Testis (tissue), 3 donors: ENCODE data around the gene PROK1. TPM values are rescaled to one million over a fixed set of nuclear protein-coding genes. Genes with fewer than 3 reads are reported as not detected.

ENCODE experiments used
- DNase-seq: peaks from one replicate; pipeline ENCODE4 v3.0.0-alpha.2; 2019
- H3K27ac ChIP-seq, 2 donors: fragments of 200-600 bp; sonication (generic); one replicate each; pipeline ENCODE4 v1.5.1; 2019
- H3K27me3 ChIP-seq: fragments of 200-600 bp; sonication (generic); one replicate; pipeline ENCODE4 v1.5.1; 2019
- H3K36me3 ChIP-seq: fragments of 200-600 bp; sonication (generic); one replicate; pipeline ENCODE4 v1.5.1; 2017; ENCODE audit warnings: low read depth; ENCODE audit errors: missing control alignments
- H3K4me1 ChIP-seq: fragments of 200-600 bp; sonication (generic); one replicate; pipeline ENCODE4 v1.5.1; 2019
- H3K4me3 ChIP-seq, 2 donors: fragments of 200-600 bp; sonication (generic); one replicate each; pipeline ENCODE4 v1.5.1; 2017 to 2019
- H3K9me3 ChIP-seq: fragments of 200-600 bp; sonication (generic); one replicate; pipeline ENCODE4 v1.5.1; 2017
- CTCF ChIP-seq, 3 experiments: fragments of 450-650 bp in 2 of 3; fragments of 200-600 bp in 1 of 3; sonication (generic) in 1 of 3; IDR thresholded peaks; one replicate each; pipeline ENCODE4 v1.5.1; 2016 to 2019; ENCODE audit warnings: antibody characterized with exemption in 3 of 3, mild to moderate bottlenecking in 2 of 3, moderate library complexity in 1 of 3
- POLR2A ChIP-seq: fragments of 450-650 bp; IDR thresholded peaks from one replicate; pipeline ENCODE4 v1.6.1; 2017; ENCODE audit warnings: antibody characterized with exemption, mild to moderate bottlenecking, moderate library complexity
- WGBS, 2 donors: methylation state at CpG; one replicate each; pipeline ENCODE4 v1.1.5; 2018; 5-methylcytosine and 5-hydroxymethylcytosine counted together
- intact Hi-C: fragments of 100-400 bp; cut with DNase I; formaldehyde crosslinking; loops from one replicate; pipeline ENCODE4 v1.15.1; 2023; ENCODE audit warnings: low total_unique reads
- polyA plus RNA-seq: library from polyadenylated mRNA; stranded (reverse); fragments of 350-450 nt; fragmentation: Illumina TruSeq; extraction: RNeasy Lipid Tissue Mini Kit (QIAGEN cat#74804); gene quantifications from one replicate; pipeline ENCODE4 v1.2.3, GENCODE V29; 2014; ENCODE audit warnings: low read depth, low replicate concordance; ENCODE audit not compliant: insufficient read depth
- total RNA-seq, 2 donors: library from RNA; depleted of rRNA; stranded (reverse); fragments of >200 nt; gene quantifications; one replicate each; pipeline ENCODE4 v1.2.3, GENCODE V29; 2016

PROK1 gene
- total and polyA plus RNA-seq, 3 donors from 2014 or later: 50.4 to 85.5 (median 70.6) TPM

GRCh38 chr1:110490791-110491451 lies 40.0 kb downstream of the PROK1 start:
- DNase-seq: no peak
- no peaks in the 10 kb centered on the region for H3K36me3 ChIP-seq
- intact Hi-C loops: loop anchor here (10.0 kb wide), 1 partner anchor 286 kb away; no protein-coding TSS in a partner anchor
- H3K27me3 ChIP-seq: no peaks in the 10 kb centered on the region
- WGBS, 2 donors: 80 to 86% methylated on average over 10 to 11 of the region's 11 CpGs
- no peak overlapping the region for H3K4me3 ChIP-seq
- no peaks in the 10 kb centered on the region for H3K9me3 ChIP-seq
- no peak overlapping the region for H3K27ac ChIP-seq
- peaks cover 22% of the 10 kb centered on the region for H3K4me1 ChIP-seq
- TF ChIP-seq CTCF (IDR thresholded peaks at IDR 0.05) (no peak), POLR2A (no peak)

DNA sequence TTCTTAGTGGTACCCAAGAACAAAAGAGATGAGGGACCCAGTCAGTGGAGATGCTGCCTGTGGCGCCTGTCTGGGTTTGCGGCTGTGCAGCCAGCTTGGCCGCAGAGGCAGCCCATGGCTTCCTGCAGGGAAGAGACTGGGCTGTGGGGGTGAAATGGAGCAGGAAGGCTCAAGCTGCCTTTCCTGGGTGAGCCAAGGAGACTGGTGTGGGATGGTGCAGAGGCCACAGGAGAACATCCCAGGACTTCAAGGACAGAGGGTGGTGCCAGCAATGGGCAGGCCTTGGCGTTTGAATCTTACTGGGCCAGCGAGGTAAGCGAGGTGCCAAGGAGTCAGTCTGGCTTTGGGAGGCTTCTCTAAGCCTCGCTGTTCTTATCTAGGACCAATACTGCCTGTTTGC lies 41.6 kb downstream of the PROK1 start:
- H3K4me3 ChIP-seq: no peak overlapping the region
- H3K36me3 ChIP-seq: no peaks in the 10 kb centered on the region
- H3K27me3 ChIP-seq: no peaks in the 10 kb centered on the region
- 49 to 67% methylated on average over 5 to 7 of the region's 7 CpGs for WGBS, 2 donors
- intact Hi-C loops: loop anchor here (10.0 kb wide), 1 partner anchor 288 kb away; no protein-coding TSS in a partner anchor
- H3K4me1 ChIP-seq: peaks cover 22% of the 10 kb centered on the region
- peak overlapping the region in 1 of 2 donors; percentile 38 for H3K27ac ChIP-seq
- no peaks in the 10 kb centered on the region for H3K9me3 ChIP-seq
- no peak for TF ChIP-seq POLR2A
- no peak for TF ChIP-seq CTCF (IDR thresholded peaks at IDR 0.05)
- peak; percentile 88 for DNase-seq

DNA sequence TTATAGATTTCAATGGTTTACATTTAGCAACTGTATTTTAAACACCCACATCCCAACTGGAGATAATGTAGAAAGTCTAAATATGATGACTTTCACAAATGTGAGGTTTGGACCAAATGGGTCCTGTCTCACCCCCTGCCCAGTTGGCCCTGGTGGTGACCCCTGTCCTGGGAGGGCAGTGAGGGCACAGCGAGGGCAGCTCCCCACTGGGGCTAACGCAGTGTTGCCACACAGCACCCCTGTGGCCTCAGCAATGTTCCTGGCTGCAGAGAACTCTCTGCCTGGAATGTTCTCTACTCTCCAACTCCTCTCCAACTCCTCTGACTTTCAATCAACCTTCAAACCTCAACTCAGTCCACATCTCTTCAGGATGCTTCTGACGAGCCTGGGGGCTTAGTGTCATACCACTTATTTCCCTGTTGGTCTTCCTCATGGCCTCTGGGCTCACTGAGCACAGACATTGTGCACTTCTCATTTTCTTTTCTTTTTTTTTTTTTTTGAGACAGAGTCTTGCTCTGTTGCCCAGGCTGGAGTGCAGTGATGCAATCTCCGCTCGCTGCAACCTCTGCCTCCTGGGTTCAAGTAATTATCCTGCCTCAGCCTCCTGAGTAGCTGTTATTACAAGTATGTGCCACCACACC lies 42.2 kb downstream of the PROK1 start:
- Histone ChIP-seq H3K27ac (peak overlapping the region in 1 of 2 donors; percentile 38), H3K4me3 (no peak overlapping the region), H3K4me1 (peaks cover 22% of the 10 kb centered on the region), H3K36me3 (no peaks in the 10 kb centered on the region), H3K9me3 (no peaks in the 10 kb centered on the region), H3K27me3 (no peaks in the 10 kb centered on the region)
- TF ChIP-seq CTCF (IDR thresholded peaks at IDR 0.05): no peak
- TF ChIP-seq POLR2A: no peak
- 70 to 76% methylated on average over 5 of the region's 5 CpGs for WGBS, 2 donors
- DNase-seq: no peak
- intact Hi-C loops: loop anchor here (10.0 kb wide), 1 partner anchor 288 kb away; no protein-coding TSS in a partner anchor

GRCh38 chr1:110494036-110494435 lies 43.1 kb downstream of the PROK1 start:
- DNase-seq: no peak
- H3K27me3 ChIP-seq: no peaks in the 10 kb centered on the region
- peaks cover 22% of the 10 kb centered on the region for H3K4me1 ChIP-seq
- no peak overlapping the region for H3K27ac ChIP-seq
- intact Hi-C loops: loop anchor here (10.0 kb wide), 1 partner anchor 289 kb away; no protein-coding TSS in a partner anchor
- WGBS, 2 donors: 74 to 86% methylated on average over 4 to 5 of the region's 5 CpGs
- TF ChIP-seq POLR2A (no peak), CTCF (IDR thresholded peaks at IDR 0.05) (no peak)
- no peaks in the 10 kb centered on the region for H3K9me3 ChIP-seq
- H3K4me3 ChIP-seq: no peak overlapping the region
- H3K36me3 ChIP-seq: no peaks in the 10 kb centered on the region
